Astrocyte (in vitro differentiated cells and primary cell): ENCODE data around the gene CYB5B. TPM values are rescaled to one million over a fixed set of nuclear protein-coding genes. Genes with fewer than 3 reads are reported as not detected.

Source experiments
- DNase-seq: peaks from one replicate; pipeline ENCODE4 v3.0.0-alpha.2; 2010; ENCODE audit warnings: low read depth
- FAIRE-seq: peaks from 2 replicates; lab custom pipeline; 2011; peaks lifted over from hg19 to GRCh38; lab: Jason Lieb, UNC
- H2AFZ ChIP-seq: 2 replicates; pipeline ENCODE4 v1.6.0; 2012; ENCODE audit warnings: low read depth, low read length, inconsistent platforms
- H3K27ac ChIP-seq: 2 replicates; pipeline ENCODE4 v1.5.1; 2011; ENCODE audit warnings: low read depth, low read length, inconsistent platforms
- H3K27me3 ChIP-seq: 2 replicates; pipeline ENCODE4 v1.6.0; 2011; ENCODE audit warnings: low read length, inconsistent platforms; ENCODE audit not compliant: insufficient read depth
- H3K36me3 ChIP-seq: 2 replicates; pipeline ENCODE4 v1.5.1; 2011; ENCODE audit warnings: low read length, inconsistent platforms; ENCODE audit not compliant: insufficient read depth
- H3K4me1 ChIP-seq: 2 replicates; pipeline ENCODE4 v1.5.1; 2011; ENCODE audit warnings: low read length, inconsistent platforms; ENCODE audit not compliant: insufficient read depth
- H3K4me2 ChIP-seq: 2 replicates; pipeline ENCODE4 v1.6.0; 2012; ENCODE audit warnings: low read length, inconsistent platforms
- H3K4me3 ChIP-seq: 2 replicates; pipeline ENCODE4 v1.5.1; 2011; ENCODE audit warnings: low read depth, mild to moderate bottlenecking, low read length, inconsistent platforms; ENCODE audit not compliant: insufficient read depth
- H3K79me2 ChIP-seq: 2 replicates; pipeline ENCODE4 v1.6.0; 2012; ENCODE audit warnings: mild to moderate bottlenecking, low read length, inconsistent platforms; ENCODE audit not compliant: insufficient read depth
- H3K9ac ChIP-seq: 2 replicates; pipeline ENCODE4 v1.6.0; 2012; ENCODE audit warnings: mild to moderate bottlenecking, low read length, inconsistent platforms
- H3K9me3 ChIP-seq: 2 replicates; pipeline ENCODE4 v1.5.1; 2012; ENCODE audit warnings: low read depth, mild to moderate bottlenecking, low read length, inconsistent platforms; ENCODE audit not compliant: insufficient read depth
- H4K20me1 ChIP-seq: 2 replicates; pipeline ENCODE4 v1.6.0; 2012; ENCODE audit warnings: low read length, inconsistent platforms; ENCODE audit not compliant: insufficient read depth
- H3K27ac Mint-ChIP-seq: one replicate; pipeline ENCODE4 v1.8.0; 2021; ENCODE audit warnings: mild to moderate bottlenecking, mixed read lengths; ENCODE audit not compliant: unreplicated experiment
- H3K27me3 Mint-ChIP-seq: one replicate; pipeline ENCODE4 v1.8.0; 2021; ENCODE audit warnings: low read depth, mixed read lengths; ENCODE audit not compliant: unreplicated experiment
- H3K36me3 Mint-ChIP-seq: one replicate; pipeline ENCODE4 v1.8.0; 2021; ENCODE audit warnings: low read depth, mixed read lengths; ENCODE audit not compliant: unreplicated experiment
- H3K4me1 Mint-ChIP-seq: one replicate; pipeline ENCODE4 v1.8.0; 2021; ENCODE audit warnings: low read depth, mixed read lengths; ENCODE audit not compliant: unreplicated experiment
- H3K4me3 Mint-ChIP-seq: one replicate; pipeline ENCODE4 v1.8.0; 2021; ENCODE audit warnings: mild to moderate bottlenecking, moderate library complexity, mixed read lengths; ENCODE audit not compliant: unreplicated experiment
- H3K9me3 Mint-ChIP-seq: one replicate; pipeline ENCODE4 v1.8.0; 2021; ENCODE audit warnings: mild to moderate bottlenecking, mixed read lengths; ENCODE audit not compliant: unreplicated experiment
- EZH2 ChIP-seq: IDR thresholded peaks from 2 replicates; pipeline ENCODE4 v1.6.1; 2012; ENCODE audit warnings: mild to moderate bottlenecking, low read length, inconsistent platforms; ENCODE audit not compliant: insufficient read depth
- total RNA-seq: library from RNA; stranded (reverse); gene quantifications from 2 replicates; pipeline ENCODE4 v1.2.1, GENCODE V29; 2021
- TF ChIP-seq, protein P1 (sequence below): IDR thresholded peaks from 2 replicates; pipeline ENCODE4 v1.5.1; 2011; ENCODE audit warnings: low read depth, mild to moderate bottlenecking, inconsistent platforms, low read length, moderate library complexity; ENCODE audit not compliant: insufficient read depth

The CYB5B gene
- total RNA-seq, 1 donor from 2014 or later = 149 TPM

DNA sequence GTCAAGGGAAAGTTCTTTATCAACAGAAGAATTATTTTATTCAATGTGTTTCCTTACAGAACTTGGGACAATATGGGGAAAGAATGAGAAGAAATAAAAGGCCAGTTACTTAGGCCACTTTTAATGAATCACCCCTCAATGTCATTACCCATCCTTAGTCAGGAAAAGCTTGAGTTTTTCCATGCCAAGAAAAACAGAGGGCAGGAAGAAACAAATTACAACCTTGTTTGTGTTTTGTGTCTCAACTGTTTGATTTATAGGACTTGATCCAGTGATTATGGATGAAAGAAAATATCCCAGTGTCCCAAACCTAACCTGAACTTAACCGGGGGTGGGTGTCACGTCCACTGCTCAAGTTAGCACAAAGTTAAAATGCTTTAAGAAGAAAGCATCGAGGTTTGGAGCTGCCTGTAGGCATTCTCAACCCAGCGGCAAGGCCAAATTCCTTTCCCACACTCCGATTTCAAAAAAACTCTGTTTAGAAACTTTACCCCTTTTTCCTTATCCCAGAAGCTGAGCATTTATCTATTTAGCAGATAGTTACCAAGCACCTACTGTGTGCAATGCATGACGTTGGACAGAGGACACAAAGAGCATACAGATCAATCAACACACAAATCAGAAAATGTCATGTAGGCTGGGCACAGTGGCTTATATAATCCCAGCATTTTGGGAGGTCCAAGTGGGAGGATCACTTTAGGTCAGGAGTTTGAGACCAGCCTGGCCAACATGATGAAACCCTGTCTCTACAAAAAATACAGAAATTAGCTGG, 14.0 kb upstream of the CYB5B start:
- TF ChIP-seq, protein P1, sequence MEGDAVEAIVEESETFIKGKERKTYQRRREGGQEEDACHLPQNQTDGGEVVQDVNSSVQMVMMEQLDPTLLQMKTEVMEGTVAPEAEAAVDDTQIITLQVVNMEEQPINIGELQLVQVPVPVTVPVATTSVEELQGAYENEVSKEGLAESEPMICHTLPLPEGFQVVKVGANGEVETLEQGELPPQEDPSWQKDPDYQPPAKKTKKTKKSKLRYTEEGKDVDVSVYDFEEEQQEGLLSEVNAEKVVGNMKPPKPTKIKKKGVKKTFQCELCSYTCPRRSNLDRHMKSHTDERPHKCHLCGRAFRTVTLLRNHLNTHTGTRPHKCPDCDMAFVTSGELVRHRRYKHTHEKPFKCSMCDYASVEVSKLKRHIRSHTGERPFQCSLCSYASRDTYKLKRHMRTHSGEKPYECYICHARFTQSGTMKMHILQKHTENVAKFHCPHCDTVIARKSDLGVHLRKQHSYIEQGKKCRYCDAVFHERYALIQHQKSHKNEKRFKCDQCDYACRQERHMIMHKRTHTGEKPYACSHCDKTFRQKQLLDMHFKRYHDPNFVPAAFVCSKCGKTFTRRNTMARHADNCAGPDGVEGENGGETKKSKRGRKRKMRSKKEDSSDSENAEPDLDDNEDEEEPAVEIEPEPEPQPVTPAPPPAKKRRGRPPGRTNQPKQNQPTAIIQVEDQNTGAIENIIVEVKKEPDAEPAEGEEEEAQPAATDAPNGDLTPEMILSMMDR = no peak
- TF ChIP-seq EZH2 = no peak
- FAIRE-seq = no peak
- H3K36me3 ChIP-seq = no peaks in the 10 kb centered on the region
- peak overlapping the region; percentile 51 for H3K27ac ChIP-seq
- no peaks in the 10 kb centered on the region for H3K79me2 ChIP-seq
- H3K4me1 ChIP-seq = peaks cover 22% of the 10 kb centered on the region
- H3K4me3 ChIP-seq = no peak overlapping the region
- Mint-ChIP-seq H3K36me3 (no peaks in the 10 kb centered on the region), H3K4me1 (peaks cover 2% of the 10 kb centered on the region), H3K4me3 (no peak overlapping the region), H3K9me3 (peaks cover 3% of the 10 kb centered on the region), H3K27me3 (no peaks in the 10 kb centered on the region), H3K27ac (no peak overlapping the region)
- H3K9ac ChIP-seq = peak overlapping the region; percentile 17
- no peaks in the 10 kb centered on the region for H4K20me1 ChIP-seq
- peak; percentile 86 for DNase-seq
- peak overlapping the region; percentile 54 for H3K4me2 ChIP-seq
- H2AFZ ChIP-seq = peak overlapping the region; percentile 1
- H3K9me3 ChIP-seq = no peaks in the 10 kb centered on the region
- H3K27me3 ChIP-seq = no peaks in the 10 kb centered on the region

- H3K27ac Mint-ChIP-seq = no peak overlapping the region
Measured at GRCh38 chr16:69411064-69411985, 13.1 kb upstream of the CYB5B start.

More at GRCh38 chr16:69411064-69411985, 13.1 kb upstream of the CYB5B start:
- H3K4me3 Mint-ChIP-seq = no peak overlapping the region
- H3K27me3 ChIP-seq = no peaks in the 10 kb centered on the region
- DNase-seq (no peak), FAIRE-seq (no peak)
- no peaks in the 10 kb centered on the region for H3K79me2 ChIP-seq
- no peaks in the 10 kb centered on the region for H3K27me3 Mint-ChIP-seq
- no peak overlapping the region for H3K27ac ChIP-seq
- H3K36me3 ChIP-seq = no peaks in the 10 kb centered on the region
- H2AFZ ChIP-seq = no peak overlapping the region
- H3K4me1 Mint-ChIP-seq = peaks cover 2% of the 10 kb centered on the region
- H3K9me3 ChIP-seq = no peaks in the 10 kb centered on the region
- peaks cover 3% of the 10 kb centered on the region for H3K9me3 Mint-ChIP-seq
- H3K9ac ChIP-seq = no peak overlapping the region
- peaks cover 22% of the 10 kb centered on the region for H3K4me1 ChIP-seq
- no peaks in the 10 kb centered on the region for H4K20me1 ChIP-seq
- no peak for TF ChIP-seq EZH2
- TF ChIP-seq, protein P1 = no peak
- H3K4me2 ChIP-seq = no peak overlapping the region
- H3K4me3 ChIP-seq = no peak overlapping the region
- H3K36me3 Mint-ChIP-seq = no peaks in the 10 kb centered on the region
